GM12872 (cell line): ENCODE measurements around the gene CACNA1E.

Experiments used
- TF ChIP-seq, protein P1 (sequence below): IDR thresholded peaks from 3 replicates; pipeline ENCODE4 v1.5.1; 2011; ENCODE audit warnings: low read depth, mild to moderate bottlenecking, low read length, moderate library complexity; ENCODE audit not compliant: insufficient read depth

CACNA1E gene

GRCh38 chr1:181541947-181542346 is 58.6 kb downstream of the CACNA1E start:
- TF ChIP-seq, protein P1, sequence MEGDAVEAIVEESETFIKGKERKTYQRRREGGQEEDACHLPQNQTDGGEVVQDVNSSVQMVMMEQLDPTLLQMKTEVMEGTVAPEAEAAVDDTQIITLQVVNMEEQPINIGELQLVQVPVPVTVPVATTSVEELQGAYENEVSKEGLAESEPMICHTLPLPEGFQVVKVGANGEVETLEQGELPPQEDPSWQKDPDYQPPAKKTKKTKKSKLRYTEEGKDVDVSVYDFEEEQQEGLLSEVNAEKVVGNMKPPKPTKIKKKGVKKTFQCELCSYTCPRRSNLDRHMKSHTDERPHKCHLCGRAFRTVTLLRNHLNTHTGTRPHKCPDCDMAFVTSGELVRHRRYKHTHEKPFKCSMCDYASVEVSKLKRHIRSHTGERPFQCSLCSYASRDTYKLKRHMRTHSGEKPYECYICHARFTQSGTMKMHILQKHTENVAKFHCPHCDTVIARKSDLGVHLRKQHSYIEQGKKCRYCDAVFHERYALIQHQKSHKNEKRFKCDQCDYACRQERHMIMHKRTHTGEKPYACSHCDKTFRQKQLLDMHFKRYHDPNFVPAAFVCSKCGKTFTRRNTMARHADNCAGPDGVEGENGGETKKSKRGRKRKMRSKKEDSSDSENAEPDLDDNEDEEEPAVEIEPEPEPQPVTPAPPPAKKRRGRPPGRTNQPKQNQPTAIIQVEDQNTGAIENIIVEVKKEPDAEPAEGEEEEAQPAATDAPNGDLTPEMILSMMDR = no peak

GRCh38 chr1:181545395-181545794 is 62.1 kb downstream of the CACNA1E start:
- TF ChIP-seq, protein P1 = no peak

DNA sequence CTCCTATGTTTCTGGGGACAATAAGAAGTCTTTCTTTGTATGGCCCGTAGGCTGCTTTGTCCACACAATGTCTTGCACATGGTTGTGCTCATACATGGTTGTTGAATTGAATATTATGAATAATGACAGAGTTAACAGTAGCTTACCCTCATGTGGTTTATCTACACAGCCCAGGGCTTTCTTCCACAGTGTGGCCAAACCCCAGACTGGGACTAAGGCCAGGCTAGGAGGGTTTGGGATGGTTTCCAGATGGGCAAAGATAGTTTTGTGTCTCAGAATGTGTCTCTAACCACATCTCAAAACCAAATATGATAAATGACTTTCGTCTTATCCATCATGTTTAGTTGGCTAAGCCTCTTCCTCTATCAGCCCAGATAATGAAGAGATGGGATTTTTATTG is 65.2 kb downstream of the CACNA1E start:
- TF ChIP-seq, protein P1 = no peak

GRCh38 chr1:181551249-181551648 is 67.9 kb downstream of the CACNA1E start:
- TF ChIP-seq, protein P1 = no peak

DNA sequence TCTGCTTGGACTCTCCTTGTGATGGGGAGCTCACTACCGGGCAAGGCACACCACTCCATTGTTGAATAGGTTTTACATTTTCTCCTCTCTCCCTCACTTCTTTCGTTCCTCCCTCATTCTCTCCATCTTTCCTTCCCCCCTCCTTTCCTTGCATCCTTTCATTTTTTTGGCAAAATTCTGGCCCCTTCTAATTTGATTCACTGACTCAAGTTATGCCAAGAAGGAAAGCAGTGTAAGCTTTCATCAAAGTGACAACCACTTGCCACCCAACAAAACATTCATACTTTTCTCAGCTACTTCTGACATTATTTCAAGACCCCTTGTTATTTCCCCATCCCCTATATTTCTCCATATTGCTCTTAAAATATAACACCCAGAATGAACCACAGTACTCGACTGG is 68.4 kb downstream of the CACNA1E start:
- TF ChIP-seq, protein P1 = no peak

DNA sequence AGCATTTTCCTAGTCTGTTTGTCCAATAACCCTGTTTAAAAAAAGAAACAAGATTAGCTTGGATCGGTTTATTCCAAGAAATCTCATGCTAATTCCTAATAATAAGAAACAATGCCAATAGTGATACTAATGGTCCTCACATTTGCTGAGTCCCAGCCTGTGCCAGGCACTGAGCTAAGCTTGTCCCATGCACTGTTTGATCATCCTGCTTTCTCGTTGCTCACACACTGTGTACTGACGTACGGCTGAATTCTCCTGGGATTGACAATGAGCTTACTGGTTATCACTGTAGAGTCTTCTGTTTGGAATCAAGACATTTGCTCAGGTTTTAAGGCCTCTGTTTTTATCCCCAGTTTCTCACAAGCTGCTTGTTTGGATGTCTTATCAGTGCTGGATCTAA is 71.1 kb downstream of the CACNA1E start:
- TF ChIP-seq, protein P1 = no peak

- TF ChIP-seq, protein P1 = no peak
These were observed 73.3 kb downstream of the CACNA1E start for GRCh38 chr1:181556631-181557030.

- TF ChIP-seq, protein P1 = no peak
These were observed 74.0 kb downstream of the CACNA1E start for GRCh38 chr1:181557313-181557712.
